GM18508 (cell line): ENCODE data around the gene COL12A1.

Experiments
- ATAC-seq: cut with Tn5 transposase; IDR thresholded peaks from one replicate; pipeline ENCODE4 v1.9.1; 2021; ENCODE audit warnings: moderate number of reproducible peaks; ENCODE audit not compliant: insufficient read depth, unreplicated experiment

The COL12A1 gene

DNA sequence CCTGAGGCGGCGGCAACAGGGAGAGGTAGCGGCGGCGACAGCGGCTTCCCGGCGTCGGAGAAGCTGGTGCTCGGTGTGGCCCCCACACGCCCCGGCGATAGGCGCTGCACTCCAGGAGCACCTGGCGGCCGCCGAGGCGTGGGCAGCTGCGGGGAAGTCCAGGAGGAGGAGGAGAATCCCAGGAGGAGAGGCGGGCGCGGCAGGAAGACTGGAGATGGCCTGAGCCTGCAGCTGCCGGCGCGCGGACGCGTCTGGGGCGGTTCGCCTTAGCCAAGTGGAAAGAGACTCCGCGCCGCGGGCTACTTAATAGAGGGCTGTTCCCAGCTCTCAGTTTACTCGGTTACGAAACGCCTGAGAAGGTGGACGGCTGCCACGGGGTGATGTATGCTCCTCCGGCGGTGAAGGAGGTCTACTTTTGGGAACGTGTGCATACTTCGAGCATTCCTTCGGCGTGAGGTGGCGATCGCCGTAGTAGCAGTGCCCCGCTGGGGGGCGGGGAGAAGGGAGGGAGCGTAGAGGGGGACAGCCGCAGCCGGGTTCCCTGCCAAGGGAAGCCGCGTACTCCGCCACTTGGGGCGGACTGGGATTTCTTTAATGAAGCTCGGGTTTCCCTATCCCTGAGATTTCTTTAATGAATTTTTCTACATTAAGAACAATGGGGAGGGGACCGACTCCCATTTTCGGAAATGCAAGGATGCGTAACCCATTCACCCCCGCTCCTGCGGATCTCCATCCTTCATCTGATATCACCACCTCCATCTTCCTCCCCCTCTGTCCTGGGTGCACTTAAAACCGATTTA, at the start of gene COL12A1:
Gene COL12A1 (minus strand): TSS at position 278 of the 800 bp plus-strand sequence. CDS start 3,261 bp downstream, outside the sequence.
- ATAC-seq = no peak

DNA sequence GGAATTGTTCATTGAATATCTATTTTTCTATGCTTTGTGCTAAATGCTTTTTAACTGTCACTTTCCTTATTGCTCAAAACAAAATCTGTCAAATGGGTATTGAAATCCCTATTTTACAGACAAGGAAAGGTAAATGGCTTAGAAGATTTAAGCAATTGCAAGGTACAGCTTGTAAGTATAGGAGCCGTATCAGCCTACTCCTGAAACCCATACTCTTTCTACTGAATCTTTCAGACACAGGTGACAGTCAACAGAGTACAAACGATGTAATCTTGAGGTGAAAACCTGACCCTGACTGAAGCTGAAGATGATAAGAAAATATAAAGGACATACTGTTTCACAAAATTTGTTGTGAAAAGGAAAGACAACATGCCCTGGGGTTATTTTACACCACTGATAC, 44.7 kb upstream of the COL12A1 start:
- ATAC-seq = no peak

DNA sequence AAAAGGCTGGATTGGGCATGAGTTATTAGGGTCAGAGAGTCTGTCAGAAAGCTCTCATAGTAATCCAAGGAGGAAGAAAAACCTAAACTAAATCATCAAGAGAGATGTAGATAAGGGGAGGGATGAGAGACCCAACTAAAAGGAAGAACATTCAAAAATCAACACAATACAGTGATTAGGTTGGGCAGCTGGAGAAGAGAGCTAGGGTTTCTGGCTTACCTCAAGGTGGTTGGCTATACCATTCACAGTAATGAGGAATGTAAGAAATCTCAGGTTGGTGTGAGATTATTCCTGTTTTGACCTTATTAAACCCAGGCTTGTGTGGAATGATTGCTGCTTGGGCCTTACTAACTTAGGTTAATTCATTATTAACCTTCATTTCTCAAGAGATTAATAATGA, 44.0 kb upstream of the COL12A1 start:
- ATAC-seq = no peak

DNA sequence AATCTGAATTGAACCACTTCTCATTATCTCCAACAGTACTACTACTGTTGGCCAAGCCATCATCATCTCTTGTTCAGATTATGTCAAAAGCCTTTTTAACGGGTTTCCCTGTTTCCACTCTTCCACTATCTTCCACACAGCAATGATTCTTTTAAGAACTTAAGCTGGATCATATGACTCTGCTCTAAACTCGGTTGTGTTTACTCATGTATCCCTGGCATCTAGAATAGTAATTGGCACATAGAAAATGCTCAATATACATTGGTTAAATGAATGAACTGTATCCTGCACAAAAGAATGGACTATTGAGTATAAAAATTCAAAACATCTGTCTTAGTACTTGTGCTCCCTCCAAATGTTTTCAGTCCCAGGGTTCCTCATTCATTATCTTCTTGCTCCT, 40.5 kb upstream of the COL12A1 start:
- ATAC-seq = no peak

DNA sequence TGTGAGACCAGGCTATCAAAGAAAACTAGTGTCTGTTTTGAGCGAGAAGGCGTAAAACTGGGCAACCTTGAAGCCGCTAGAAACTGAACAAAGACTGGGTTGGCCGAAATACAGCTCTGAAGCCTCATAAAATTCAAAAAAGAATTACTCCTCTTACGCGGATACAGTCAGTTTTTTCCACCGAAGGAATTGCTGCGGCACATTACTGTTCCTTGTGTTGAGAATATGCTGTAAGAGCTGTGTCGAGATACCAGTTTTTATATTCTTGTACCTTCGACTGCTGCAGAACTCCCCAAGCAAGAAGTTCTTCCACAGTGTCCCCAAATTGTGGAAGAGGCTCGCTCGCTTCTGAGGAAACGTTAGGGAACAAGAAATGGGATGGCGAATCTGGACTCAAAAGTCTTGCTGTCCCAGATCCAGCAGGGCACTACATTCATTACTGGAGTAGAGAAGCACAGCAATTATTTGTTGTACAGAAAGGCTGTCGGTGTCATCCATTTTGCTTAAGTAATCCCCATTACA, 38.3 kb upstream of the COL12A1 start:
- peak; percentile 12 for ATAC-seq

DNA sequence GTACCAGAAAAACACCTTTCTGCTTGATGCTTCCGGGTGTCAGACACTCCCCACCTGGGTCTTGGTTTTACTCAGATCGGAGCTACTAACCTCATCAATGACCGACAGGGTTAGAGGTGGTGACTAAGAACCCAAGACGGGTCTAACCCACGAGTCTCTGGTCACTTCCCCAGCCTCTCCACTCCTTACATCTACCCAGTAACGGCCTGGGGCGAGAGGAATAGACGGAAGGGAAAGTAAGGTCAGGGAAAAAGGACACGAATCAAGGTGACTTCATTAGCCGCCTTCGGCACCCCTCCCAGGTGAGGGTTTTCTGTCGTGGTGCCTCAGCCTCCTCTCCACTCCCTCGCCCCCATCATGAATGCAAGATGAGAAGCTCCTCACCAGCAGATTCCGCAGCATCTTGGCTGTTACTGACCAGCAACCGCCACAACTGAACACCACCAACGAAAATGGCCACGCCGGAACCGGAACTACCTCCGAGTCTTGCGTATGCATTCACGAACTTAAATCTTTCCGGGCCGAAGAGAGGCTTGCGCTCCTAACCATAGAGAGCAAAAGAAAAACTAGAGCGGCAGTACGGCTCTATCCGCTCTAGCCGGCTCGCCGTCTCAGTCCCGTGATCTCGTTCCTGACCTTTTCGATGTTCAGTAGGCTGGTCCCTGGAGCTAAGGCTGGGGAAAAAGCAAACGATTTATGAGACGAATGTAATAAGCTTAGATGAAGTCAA, 37.6 kb upstream of the COL12A1 start, which contains the start of gene COX7A2:
Gene COX7A2 (minus strand): TSS at position 469 of the 730 bp plus-strand sequence. CDS start 67 bp downstream, at position 402.
- ATAC-seq = peak; percentile 89

DNA sequence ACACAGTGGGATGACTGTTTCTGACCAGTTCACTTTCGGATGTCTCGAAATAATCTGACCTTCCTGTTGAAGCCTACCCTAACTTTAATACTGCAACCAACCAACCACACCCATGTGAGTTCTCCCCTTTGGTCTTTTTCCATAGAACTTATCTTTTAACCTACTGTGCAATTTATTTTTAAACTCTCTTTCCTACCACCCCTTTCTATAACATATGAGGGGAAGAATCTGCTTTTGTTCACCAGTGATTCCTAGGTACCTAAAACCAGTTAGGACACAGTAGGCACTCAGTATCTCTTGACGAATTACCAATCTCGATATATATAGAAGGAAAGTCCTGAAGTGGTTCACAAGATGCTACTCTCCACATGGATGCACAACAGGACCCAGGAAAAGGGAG, 30.8 kb upstream of the COL12A1 start:
- ATAC-seq = no peak

DNA sequence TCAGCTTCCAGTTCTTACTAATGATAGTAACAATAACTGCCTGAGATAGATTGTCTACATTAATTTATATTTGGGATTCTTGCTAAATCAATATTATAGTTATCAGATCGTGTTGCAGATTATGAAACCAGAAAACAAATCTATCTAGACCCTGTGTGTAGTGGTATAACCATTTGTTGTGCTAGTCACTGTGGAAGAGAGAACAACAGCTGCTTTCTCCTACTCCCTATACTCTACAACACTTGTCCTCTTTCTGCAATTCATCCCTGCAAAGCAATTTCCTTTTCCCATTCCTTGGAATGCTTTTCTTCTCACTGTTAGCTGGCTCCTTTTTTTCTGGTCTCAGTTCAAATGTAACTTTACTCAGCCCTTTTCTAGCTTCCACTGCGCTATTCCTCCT, 29.4 kb upstream of the COL12A1 start:
- ATAC-seq = no peak

DNA sequence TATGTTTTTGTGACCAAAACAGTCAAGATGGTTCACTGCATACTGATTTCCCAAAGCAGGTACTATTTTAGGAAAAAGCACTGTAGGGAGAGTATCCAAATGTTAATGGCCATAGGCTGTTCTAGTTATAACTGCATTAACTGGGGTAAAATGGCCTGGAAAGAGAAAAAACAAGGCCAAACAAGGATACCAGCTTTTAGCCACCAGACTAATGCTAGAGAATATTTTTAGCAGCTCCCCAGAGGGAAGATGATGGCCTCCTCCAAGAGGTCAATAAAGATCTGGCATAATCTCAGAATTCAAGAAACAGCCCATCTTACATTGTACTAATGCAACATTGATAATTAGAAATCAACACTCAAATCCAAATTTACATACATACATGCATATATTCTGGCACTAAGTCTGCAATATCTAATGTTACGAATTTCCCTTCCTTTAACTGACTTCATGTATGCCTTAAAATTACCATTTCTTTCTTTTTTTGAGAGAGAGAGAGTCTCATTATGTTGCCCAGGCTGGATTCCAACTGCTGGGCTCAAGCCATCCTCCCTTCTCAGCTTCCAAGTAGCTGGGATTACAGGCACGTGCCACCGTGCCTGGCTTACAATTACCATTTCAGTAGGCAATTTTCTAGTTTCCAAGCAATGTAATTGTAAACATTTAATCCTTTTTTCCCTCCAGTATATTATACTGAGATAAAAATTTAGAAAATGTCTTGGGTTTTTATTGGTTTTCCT, 28.4 kb upstream of the COL12A1 start:
- ATAC-seq = no peak

DNA sequence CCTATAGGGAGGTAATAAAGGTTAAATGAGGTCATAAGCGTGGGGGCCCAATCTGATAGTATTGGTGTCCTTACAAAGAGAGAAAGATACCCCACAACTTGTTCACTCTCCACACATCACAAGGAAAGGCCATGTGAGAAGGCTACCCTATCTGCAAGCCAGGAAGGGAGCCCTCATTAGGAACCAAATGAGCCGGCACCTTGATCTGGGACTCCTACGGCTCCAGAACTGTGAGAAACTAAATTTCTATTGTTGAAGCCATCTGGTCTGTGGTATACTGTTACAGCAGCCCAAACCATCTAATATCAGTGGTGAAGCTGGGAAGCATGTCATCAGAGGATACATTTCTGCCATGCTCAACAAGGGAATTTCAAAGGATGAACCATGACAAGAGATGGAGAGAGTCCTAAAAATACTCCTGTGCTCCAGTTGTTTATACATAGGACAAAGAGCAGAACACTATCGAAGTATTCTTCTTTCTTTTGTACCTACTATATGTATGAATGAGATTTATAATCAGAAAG, 27.3 kb upstream of the COL12A1 start:
- no peak for ATAC-seq

DNA sequence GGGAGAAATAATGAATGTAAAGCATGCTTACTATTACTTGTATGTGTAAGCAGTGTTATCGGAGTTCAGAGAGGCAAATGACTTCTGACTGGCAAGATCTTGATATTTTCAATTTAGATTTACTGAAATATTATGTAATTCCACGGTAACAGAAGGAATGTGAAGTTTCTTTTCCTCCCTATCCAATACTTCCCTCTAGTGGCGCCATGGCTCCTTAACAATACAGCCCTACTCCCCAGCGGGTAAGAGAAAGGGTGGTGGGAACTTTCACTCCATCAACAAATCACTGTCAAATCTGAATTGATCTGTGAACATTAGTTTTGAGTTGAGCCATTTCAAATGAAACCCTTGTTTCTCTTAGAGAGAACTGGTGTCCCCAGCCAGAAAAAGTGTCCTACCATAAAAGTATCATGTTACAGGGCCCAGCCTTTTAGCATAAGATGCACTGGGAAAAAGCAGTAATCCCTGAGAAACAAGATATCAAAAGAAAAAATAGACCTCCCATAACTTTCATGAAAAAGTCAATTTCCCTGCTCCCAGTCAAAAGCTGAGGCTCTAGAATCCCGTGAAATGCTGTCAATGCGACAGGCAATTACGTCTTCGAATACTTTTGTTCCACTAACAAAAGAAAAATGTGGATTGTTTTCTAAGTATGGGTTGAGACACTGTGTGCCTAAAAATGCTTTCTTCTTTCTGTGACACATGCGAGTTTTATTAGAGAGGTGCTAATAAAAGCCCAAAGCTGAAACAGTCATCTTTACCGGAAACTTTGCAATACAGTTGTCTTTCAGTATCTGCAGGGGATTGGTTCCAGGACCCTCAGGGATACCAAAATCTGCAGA, 24.9 kb upstream of the COL12A1 start:
- ATAC-seq = no peak

DNA sequence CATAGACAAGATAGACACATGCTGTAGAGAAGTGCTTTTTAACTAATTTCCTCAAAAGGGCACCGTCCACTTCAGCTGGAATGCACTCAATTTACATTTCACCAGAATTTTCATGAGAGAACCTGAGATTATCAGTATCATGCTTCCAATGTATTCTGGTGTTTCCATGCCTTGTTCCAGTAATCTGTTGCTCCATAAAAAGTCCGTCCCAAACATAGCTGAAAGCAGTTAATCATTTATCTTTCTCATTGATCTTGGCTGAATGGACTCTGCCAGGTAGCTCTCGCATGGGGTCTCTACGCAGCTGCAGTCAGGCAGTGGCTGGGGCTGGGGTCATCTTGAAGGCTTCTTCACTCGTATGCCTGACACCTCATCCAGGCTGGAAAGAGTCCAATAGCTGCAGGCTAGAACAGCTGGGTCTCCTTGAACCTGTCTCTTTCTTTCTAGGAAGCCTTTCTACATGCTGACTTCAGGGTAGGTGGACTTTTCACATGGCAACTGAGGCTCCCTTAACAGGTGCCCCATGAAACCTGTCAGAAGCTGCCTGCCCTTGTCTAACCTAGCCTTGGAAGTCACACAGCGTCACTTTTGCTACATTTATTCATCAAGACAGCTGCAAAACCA, 18.6 kb upstream of the COL12A1 start:
- ATAC-seq = no peak

DNA sequence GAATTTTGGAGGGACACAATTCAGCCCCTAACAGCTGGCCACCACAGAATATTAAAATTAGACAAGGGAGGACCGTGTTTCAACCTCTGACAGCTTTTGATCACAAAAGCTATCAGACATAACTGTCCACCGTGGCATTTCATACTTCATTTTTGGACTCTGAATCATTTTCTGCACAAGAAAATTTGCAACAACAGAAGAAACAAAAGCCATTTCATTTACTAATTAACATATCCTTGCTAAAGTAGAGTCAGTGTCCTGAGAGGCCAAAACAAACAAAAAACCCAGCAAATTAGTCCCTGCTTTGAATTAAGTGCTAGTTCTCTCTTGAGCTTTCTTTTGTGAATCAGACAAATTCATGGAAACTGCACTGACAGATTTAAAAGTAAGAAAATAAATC, 17.6 kb upstream of the COL12A1 start:
- no peak for ATAC-seq

DNA sequence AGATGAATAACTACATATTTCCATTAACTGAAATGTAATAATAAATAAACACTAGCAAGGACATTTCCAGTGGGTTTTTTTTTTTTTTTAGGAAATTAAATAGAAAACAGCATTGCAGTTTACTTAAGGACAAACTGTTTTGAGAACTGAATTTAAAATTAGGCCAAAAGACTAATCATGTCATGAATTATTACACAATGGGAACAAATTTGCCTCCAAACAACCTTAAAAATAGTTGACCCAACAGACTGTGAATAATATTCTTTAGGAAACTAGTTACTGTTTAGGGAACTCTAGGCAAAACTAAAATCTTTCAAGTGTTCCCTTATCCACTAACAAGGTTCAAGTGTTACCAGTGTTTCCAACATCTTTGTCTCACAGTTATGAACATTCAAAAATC, 16.4 kb upstream of the COL12A1 start:
- ATAC-seq = no peak

DNA sequence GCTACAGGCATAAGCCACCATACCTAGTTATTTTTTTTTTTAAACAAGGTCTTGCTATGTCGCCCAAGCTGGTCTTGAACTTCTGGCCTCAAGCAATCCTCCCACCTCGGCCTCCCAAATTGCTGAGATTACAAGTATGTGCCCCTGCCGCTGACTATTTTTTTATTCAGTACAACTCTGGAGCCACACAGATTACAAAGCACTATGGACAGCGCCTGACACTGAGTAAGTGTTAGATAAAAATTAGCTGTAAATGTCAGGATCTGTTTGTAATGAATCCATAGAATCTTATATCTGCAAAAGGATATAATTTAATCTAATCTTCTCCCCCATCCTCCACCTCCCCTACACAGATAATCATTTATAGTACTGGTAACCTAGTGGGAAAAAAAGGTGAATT, 15.3 kb upstream of the COL12A1 start:
- ATAC-seq = no peak

DNA sequence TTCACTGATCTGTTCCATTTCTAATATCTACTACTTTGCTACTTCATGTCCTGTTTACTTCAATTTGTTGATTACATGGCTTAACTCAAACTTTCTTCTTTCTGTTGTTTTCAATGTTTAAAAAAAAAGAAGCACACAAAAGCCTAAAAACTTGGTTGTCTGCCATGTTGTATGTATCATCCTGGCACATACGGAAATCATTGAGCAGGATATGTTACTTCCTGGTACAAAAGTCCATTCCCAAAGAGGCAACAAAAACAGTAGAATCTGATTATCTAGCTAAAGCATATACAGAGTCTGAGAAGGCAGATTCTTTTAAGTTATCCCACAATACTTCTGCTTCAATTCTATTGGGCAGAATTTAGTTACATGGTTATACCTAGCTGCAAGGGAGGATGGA, 14.5 kb upstream of the COL12A1 start:
- ATAC-seq = no peak

DNA sequence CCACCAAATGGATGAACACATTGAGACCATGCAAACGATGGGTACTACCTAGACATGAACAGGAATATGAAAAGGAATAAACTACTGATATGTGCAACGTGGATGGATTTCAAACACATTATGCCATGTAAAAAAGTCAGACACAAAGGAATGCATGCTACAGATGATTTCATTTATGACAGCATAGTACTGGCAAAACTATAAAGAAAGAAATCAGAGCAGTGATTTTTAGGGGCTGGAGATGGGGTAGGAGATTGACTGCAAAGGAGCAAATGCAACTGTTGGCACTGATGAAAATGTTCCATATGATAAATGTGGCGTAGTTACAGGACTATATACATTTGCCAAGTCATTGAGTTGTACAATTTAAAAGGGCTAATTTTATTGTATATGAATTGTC, 13.4 kb upstream of the COL12A1 start:
- no peak for ATAC-seq

DNA sequence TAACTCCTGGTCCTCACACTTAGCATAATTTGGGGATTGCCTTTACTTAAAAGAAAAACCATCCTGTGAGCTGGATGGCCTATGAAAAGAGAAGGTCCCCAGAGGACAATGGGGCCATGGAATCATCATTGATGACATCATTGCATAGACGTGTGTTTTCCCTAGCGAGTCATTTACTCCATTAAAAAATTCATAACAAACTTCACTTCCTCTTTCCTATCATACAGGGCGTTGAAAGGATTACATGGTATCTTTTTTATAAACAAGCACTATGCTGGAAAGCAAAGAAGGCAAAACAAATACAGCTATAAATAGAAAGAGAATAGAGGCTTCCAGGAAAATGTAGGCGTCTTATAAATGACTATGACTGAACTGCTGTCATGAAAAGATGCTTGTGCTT, 11.3 kb upstream of the COL12A1 start:
- no peak for ATAC-seq

DNA sequence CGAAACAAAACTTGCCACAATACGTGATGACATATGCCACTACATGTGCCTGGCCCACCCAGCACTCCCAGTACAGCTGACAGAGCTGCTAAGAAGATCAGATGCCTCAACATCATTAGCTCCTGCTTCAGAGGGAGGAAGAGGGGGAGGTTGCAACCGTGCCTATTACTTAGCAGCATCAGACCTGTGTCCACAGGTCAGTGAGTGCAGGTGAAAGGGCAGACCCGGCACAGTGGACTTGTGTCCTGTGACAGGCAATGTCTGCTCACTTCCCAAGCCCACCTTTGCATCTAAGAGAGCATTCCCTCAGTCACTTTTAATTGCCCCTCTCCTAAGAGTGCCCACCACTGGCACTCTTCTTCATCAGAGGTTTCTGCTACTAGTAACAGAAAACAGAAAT, 9.4 kb upstream of the COL12A1 start:
- no peak for ATAC-seq
